ENCODE results near the gene COIL.
"Not testable (repeated sequence)": the region's sequence is repeated elsewhere in the genome, so short reads cannot be mapped to it uniquely, and the experiment has no call there.

COIL gene

DNA sequence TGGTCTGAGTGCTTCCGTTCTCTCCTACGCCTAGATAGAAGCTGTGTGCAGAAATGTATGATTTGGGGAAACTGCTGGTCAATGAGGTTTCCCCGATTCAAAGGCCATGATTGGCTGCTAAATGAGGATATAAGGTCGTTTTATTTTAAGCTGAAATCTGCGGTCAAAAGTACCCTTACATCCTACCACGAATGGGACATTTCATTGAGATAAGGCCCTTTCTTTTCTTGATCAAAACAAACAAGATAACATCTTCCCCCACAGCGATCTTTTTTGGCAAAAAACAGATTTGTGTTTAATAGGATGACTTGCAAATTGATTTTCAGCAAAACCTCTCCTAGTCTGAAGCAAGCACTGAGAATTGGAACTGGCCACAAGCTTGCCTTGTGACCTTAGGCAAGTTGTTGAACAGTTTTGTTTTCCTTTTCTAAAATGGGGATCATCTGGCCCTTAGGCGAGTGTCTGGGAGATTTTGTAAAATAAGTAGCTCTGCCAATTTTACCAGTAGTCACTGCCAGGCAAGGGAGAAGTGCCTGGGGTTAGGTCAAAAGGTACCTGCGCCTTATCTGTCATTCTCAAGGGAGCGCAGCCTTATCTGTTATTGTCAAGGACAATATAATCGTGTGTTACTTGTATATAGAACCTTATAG, 17.7 kb upstream of the COIL start:
- DNase-seq (ENCODE audit: low spot score), result no peak

DNA sequence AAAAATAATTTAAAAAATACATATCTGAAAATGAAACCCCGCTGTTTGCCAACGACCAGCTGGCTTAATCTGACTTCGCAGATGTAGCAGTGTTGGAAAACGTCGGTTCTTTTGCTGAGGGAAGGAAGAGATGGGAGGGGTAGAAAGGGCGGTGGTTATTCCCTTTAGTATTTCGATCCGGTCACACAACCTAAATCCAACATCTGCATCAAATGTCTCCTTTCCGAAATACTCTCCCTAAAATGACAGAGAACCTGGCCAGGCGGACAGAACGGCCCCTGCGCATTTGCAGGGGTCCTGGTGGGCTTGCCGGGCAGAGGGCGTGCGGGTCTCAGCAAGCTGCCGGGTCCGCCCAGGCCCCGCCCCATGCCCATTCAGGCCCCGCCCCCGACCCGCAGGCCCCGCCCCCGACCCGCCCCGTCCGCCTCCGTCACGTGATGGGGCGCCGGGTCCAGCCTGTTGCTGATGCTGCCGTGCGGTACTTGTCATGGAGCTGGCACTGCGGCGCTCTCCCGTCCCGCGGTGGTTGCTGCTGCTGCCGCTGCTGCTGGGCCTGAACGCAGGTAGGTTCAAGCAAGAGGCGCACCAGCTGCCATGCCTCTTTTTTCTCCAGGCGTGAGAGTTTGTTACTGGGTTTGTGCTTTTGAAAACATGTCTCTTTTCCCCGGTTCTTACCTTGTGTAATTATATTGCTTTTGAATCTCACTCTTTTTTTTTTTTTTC, 17.0 kb upstream of the COIL start, which contains the start of gene SCPEP1:
TSS of gene SCPEP1 (plus strand) at position 459 of the 723 bp plus-strand sequence. CDS start at position 488, 29 bp downstream.
- DNase-seq (ENCODE audit: low spot score), result peak; percentile 96

DNA sequence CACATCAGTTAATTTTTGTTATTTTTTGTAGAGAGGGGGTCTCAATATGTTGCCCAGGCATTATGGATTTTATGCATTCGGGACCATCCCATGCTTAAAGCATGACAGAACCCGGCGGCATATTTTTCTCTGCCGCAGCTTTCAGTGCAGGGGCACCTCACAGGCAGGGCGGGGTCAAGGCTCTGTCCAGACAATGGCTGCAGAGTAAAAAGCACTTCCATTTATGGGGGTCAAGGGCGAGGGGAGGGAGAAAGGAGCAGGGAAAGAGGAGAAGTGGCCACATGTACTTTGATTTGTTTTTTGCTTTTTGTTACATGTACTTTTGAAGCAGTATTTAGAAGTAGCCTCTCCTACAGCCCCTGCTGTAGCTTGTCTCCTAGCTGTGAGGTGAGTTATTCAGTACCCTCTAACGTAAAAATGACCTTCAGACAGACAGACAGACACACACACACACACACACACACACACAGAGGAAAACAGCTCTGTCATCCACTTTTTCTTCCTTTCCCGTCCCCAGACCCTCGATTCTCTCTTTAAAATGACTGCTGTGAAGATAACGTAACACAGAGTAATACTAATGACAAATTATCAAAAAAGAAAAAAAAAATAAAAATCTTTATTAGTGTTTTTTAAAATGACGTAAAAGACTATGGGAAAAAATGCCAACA, 16.2 kb upstream of the COIL start:
- DNase-seq (ENCODE audit: low spot score), result no peak

DNA sequence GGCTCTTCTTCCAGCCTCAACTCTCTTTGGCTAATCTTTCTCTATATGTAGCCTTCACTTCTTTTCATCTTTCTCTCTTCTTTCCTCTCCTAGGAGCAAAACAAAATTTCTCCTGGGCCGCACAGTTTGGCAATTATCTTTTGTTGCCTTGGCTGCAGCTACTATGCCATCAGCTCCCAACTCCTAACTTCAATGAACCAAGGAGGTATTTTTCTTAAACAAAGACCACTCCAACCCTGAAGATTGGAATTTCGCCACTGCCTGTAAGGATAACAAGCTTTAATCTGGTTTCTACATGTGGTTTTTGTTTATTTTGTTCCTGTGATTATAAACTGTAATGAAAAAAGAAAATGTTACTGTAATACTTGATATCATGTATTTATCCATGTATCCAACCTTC, 14.8 kb upstream of the COIL start:
- DNase-seq (ENCODE audit: low spot score), result no peak

DNA sequence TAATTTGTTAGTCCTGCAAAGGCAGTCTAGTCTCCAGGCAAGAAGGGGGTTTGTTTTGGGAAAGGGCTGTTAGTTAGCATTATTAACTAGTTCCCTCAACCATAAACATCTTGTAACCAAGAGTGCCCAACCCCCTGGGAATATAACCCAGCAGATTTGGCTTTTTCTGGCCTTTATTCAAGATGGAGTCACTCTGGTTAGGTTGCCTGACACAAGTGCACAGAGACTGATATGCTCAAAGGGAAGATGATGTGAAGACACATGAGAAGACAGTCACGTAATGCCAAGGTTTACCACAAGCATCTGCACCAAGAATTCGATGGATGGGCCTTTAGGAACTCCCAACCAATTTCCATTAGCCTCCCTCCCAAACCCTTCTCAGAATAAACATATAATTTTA, 13.2 kb upstream of the COIL start:
- no peak for DNase-seq (ENCODE audit: low spot score)

DNA sequence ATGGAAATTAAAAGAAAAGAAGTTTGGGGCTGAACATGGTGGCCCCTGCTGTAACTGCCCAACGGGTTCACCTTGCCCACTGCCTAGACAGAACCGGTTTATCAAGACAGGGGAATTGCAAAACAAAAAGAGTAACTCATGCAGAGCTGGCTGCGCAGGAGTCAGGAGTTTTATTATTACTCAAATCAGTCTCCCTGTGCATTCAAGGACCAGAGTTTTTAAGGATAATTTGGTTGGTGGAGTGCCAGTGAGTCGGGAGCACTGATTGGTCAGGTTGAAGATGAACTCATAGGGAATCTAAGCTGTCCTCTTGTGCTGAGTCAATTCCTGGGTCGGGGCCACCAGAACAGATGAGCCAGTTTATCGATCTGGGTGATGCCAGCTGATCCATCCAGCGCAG, 12.7 kb upstream of the COIL start:
- DNase-seq (ENCODE audit: low spot score), result no peak

DNA sequence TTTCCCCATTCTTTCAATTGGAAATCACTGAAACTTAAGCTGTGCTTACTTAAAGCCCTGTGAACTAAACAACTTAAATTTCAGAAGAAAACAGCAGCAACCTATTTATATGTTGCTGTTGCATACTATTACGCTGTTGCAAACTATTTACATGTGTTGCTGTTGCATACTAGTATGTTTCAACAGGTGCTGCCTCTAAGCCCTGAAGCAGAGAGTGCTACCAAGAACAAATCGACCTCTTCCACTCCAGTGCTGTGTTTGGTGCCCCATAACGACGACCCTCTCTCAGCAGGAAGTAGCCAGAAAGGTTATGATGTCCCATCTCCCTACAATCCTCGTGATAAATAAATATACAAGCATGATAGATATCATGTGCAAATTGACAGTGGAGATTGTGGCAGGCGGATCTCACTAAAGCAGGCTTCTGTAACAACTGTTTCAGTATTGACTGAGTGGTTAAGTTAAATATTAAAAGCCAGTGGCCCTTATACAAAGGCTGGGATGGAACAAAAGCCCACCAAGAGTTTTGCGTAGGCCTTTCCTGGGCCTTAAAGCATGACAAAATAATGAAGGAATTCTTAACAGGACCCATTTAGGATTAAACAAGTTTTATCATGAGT, 11.4 kb upstream of the COIL start:
- no peak for DNase-seq (ENCODE audit: low spot score)

DNA sequence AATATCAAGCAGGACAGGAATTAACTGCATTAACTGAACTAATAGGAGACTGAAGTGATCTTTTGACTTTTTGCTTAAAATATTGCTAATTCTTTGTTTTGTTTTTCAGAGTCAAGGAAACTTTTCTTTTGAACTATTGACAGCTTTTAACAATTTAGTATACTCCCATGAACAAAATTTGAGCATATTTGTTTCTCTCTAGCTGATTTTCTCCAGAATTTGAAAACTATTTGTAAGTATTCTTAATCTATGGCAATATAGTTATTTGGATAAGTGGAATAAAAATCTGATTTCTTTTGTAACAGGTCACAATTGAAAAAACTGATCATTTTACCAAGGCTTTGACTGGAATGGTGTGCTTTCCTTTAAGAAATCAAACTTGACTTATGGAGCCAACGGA, 10.1 kb upstream of the COIL start:
- no peak for DNase-seq (ENCODE audit: low spot score)

DNA sequence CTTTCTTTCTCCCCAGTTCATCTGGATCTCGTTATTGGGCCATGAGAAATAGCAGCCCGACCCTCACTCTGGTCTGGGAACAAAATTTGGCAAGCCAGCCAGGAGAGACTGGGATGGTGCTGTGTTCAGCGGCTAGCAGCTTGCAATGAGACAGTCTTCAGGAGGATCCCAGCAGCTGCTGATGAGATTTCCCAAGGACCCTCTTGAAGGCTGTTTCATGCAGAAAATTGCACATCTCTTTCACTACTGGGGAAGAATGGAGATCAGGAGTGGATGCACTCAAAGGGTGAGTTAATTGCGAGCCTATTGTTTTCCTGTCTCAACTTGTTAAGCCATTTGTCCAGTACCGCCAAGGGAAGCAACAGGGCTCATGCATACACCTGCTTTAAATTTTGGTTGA, 5.5 kb upstream of the COIL start:
- no peak for DNase-seq (ENCODE audit: low spot score)

DNA sequence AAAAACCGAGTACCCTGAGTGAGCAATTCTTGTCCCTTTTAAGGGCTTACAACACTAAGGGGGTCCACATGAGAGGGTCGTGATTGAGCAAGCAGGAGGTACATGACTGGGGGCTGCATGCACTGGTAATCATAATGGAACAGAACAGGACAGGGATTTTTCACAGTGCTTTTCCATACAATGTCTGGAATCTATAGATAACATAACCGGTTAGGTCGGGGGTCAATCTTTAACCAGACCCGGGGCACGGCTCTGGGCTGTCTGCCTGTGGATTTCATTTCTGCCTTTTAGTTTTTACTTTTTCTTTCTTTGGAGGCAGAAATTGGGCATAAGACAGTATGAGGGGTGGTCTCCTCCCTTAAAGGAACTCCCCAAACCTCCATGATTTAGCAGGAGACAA, 4.8 kb upstream of the COIL start:
- not testable (repeated sequence) for DNase-seq (ENCODE audit: low spot score)

DNA sequence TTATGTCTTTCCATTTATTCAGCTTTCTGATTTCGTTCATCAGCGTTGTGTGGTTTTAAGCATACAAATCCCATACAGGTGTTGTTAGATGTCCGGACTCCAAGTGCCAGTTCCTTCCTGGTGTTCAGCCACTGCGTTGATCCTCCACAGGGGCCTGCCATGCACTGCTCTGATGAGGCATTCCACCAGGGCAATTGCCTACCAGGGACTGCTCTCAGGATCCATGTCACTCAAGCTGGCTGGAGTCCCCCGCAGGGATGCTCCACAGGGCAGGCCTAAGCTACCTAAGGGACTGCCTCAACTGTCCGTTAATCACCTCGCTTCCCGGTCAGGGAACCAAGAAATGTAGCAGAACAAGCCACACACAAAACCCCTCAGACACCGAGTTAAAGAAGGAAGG, 4.4 kb upstream of the COIL start:
- DNase-seq (ENCODE audit: low spot score), result not testable (repeated sequence)

DNA sequence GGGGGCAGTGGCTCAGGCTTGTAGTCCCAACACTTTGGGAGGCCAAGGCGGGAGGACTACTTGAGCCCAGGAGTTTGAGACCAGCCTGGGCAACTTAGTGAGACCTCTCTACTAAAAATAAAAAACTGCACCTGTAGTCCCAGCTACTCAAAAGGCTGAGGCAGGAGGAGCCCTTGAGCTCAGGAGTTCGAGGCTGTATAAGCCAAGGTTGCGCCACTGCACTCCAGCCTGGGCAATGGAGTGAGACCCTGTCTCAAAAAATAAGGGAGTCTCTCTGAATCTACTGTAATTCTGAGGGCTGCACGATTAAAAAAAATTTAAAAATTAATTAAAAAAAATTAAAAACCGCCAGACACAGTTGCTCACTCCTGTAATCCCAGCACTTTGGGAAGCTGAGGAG, 3.9 kb downstream of the COIL start:
- no peak for DNase-seq (ENCODE audit: low spot score)

DNA sequence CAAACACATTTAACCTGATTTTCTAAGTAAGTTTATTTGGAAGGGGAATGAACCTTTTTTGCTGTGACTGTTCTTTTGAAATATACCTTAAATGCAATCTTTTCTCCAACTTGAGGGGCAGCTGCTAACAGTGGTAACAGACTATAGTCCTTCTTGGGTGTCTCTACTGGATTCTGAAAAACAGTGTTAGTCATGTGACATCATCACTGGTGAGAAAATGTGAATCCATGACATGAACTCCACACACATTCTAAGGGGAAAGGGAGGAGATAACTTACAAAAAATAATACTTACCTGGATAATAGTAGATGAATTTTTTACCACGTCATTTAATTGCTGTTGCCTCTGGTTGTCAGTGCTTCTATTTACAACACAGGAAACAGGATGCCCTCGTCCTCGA, 11.3 kb downstream of the COIL start:
- DNase-seq (ENCODE audit: low spot score), result no peak

DNA sequence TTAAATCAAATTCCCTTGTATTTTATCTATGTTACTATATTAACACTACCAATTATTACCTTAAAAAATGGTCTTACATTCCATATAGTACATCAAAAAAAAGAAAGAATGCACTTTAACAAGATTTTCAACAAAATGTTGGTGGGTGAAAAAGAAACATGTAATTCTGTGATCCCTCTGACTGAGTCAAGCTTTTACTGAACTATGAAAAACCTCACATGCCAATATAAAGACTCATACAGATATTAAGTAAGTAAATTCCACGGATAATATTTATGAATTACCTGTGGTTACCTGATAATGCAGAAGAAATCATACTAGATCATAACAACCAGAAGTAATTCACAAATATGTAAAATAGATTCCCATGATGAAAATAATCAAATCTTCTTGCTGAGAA, 12.4 kb downstream of the COIL start:
- DNase-seq (ENCODE audit: low spot score), result no peak

DNA sequence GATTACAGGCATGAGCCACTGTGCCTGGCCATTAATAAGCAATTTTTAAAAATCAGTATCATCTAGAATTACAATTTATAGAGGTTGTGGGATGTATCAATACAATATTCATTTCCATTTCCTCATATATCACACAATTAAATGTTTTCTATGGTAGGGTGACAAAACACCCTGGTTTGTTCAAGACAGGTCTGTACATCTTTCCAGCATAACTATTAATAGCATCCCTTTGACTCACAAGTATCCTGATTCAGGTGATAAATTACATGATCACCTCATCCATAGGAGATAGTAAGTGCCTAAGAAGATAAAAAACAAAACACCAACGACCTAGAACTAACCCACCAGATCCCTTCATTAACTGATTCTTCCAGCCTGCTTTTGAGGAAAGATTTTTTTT, 13.1 kb downstream of the COIL start:
- no peak for DNase-seq (ENCODE audit: low spot score)

DNA sequence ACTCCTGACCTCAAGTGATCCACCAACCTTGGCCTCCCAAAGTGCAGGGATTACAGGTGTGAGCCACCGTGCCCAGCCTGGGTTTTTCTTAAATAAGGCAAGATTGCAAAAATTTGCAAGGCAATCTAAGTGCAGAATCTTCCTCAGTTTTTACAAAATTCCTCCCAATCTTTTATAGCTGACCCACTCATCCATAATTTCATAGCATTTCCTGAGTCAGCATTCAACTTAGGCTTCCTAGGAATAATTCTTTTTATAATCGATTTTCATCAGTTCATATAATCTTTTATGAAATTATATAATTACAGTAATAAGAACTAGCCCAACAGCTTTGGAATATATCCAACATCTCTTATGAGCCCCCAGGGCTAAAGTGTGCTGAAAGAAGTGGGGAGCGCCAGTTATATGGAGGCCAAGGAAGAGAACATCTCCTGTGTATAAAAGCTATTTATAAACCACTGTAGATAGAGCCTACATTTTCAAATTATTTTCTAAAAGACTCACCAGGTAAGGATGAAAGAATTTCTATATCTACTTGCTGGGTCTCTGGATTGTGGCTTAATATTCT, 14.8 kb downstream of the COIL start:
- DNase-seq (ENCODE audit: low spot score), result no peak

DNA sequence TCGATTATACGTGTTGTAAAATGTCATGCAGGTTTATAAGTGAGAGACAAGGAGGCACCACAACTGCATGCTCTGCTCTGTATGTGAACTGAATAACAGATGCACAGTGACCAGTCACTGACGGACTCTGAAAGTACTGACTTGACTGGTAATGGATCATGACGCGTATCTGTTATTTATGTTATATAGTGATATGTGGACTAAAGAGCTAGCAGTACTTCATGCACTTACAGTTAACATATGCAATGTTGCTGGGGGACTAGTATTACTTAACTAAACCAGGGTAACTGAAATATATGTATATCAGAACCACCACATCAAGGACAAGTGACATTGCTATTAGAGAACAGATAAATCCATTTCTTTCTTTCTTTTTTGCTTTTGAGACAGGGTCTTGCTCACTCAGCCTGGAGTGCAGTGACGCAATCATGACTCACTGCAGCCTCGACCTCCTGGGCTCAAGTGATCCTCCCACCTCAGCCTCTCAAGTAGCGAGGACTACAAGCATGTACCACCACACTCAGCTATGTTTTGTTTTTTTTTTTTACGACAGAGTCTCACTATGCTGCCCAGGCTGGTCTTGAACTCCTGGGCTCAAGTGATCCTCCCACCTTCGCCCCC, 17.2 kb downstream of the COIL start:
- DNase-seq (ENCODE audit: low spot score), result no peak

DNA sequence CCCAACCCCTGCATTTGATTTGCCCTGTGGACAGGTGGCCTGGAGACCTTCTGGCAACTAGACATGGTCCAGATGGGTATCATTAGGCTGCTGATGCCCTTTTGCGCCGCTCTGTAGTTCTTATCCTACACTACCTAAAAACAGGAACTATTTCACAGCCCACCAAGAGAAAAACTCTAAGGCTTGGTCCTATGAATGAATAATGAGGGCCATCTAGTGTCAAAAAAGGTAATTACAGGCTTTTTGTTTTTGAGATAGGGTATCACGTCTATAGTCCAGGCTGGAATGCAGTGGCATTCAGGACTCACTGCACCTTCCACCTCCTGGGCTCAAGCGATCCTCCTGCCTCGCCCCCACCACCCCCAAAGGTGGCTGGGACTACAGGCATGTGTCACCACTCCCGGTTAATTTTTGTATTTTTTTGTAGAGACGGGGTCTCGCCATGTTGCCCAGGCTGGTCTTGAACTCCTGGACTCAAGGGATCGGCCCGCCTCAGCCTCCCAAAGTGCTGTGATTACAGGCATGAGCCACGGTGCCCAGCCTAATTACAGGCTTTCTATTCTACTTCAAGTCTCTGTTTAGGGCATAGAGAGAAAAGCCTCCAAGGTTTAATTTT, 20.9 kb downstream of the COIL start:
- peak; percentile 71 for DNase-seq (ENCODE audit: low spot score)

DNA sequence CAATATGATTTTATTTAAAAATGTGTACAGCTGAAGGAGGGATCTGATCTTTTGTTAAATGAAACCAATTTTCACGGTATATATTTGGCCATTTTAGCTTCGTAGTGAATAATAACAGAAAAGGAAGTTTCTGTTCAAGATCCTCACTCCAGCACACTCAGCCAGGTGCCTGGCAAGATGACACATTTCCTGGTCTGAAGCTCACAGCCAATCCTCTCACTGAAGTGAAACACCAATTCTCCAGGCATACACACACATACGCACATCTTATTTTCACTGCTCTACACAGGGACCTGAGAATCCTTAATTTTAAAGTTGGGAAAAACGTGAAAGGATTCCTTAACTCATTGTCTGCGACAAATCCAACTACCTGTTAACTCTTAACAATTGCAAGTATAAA, 22.6 kb downstream of the COIL start:
- DNase-seq (ENCODE audit: low spot score), result not testable (repeated sequence)

DNA sequence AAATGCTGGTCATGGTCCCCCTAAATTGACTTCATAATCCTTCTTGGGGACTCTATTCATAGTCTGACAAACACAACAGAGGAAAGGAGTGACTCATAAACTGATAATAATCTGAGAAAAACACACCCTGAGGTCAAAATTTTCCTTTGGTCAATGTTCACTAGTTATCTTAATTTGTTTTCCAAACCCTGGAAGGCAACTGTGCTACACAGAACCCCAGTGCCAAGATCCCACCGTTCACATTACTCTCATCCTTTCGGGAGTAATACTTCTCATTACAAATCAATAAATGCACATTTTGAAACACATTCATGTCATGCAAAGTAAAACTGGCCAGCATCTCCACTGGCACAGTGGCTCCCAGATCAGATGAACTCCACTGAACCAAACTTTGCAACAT, 23.2 kb downstream of the COIL start:
- DNase-seq (ENCODE audit: low spot score), result no peak

DNA sequence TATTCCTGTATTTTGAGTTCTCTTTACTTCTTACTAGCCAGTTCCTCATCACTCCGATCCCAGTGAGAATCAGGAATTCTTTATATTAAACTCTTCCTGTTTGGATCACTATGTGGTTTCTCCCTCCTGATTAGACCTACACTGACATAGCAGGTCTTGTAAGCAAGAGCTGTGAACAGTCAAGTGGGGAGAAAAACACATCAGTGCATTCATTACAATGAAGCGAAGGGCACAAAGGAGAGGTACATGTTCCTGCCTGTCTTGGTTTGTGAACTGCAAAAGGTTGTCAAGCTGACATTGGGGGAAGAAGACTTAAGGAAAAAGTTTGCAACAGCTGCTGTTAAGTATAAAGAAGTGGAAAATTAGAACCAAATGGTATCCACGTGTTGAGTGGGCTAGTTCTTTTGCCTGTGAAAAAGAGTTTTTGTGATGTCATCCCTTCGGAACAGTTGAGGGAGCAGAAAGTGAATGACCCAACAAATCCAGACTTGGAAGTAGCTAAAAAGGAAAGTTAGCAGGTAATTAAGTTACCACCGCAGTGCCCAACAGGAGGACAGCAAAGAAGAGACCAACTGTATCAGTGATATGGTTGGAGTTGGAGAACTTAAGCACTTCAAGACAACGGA, 24.0 kb downstream of the COIL start:
- no peak for DNase-seq (ENCODE audit: low spot score)
